GM12864 (cell line): ENCODE data around the gene ZNF606.
"Not testable (repeated sequence)": the region's sequence is repeated elsewhere in the genome, so short reads cannot be mapped to it uniquely, and the experiment has no call there.

Experiments
- DNase-seq: peaks from one replicate; pipeline ENCODE4 v3.0.0-alpha.2; 2011; ENCODE audit warnings: low read depth
- H3K4me3 ChIP-seq: 2 replicates; pipeline ENCODE4 v1.5.1; 2011; ENCODE audit warnings: mild to moderate bottlenecking, low read depth, low read length, control low read depth
- CTCF ChIP-seq: IDR thresholded peaks from 2 replicates; pipeline ENCODE4 v1.5.1; 2011; ENCODE audit warnings: low read depth, mild to moderate bottlenecking, moderate library complexity, low read length, control low read depth, inconsistent platforms; ENCODE audit errors: missing control alignments

The ZNF606 gene

GRCh38 chr19:58014141-58014540 lies 11.5 kb upstream of the ZNF606 start:
- no peak for TF ChIP-seq CTCF
- no peak for DNase-seq
- H3K4me3 ChIP-seq: no peak overlapping the region

GRCh38 chr19:58010507-58010906 lies 7.9 kb upstream of the ZNF606 start:
- no peak for DNase-seq
- no peak overlapping the region for H3K4me3 ChIP-seq
- TF ChIP-seq CTCF: no peak

DNA sequence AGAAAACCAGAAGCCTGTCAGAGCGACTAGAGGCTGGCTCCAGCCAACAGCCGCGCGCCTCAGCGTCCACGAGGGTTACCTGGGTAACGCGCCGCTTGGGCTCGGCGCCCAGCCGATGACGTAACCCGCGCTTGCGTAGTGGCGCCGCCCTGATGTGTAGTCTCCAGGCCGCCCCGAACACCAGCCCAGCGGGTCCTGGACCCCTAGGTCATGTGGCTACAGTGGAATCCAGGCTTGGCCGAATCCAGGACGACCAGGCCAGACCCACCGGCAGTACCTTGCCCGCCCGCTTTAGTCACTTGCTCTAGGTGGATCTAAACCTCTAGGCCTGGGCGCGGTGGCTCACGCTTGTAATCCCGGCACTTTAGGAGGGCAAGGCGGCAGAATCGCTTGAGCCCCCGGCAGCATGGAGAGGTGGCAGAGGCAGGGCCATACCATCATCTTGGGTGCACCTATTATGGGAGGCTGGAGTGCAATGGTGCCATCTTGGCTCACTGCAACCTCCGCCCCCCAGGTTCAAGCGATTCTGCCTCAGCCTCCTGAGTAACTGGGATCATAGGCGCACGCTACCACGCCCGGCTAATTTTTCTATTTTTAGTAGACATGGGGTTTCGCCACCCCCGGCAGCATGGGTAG lies 7.2 kb upstream of the ZNF606 start:
- H3K4me3 ChIP-seq: peak overlapping the region; percentile 50
- no peak for DNase-seq
- TF ChIP-seq CTCF: no peak

DNA sequence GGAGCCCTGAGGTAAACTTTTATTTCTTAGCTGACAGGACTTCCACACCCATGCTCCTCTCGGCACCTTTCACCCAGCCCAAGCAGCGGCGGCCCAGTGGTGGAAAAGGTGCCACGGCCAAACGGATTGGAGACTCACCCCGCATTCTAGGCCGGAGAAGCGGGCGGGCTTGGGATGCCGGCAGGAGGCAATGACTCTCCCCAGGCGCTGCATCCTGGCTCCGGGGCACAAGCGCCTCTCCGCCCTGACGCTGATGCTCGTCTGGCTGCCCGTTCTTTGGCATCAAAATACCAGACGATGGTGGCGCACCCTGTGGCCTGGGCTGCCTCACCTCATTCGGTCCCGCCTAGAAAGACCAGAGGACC lies 6.7 kb upstream of the ZNF606 start:
- H3K4me3 ChIP-seq: peak overlapping the region; percentile 50
- no peak for TF ChIP-seq CTCF
- no peak for DNase-seq

DNA sequence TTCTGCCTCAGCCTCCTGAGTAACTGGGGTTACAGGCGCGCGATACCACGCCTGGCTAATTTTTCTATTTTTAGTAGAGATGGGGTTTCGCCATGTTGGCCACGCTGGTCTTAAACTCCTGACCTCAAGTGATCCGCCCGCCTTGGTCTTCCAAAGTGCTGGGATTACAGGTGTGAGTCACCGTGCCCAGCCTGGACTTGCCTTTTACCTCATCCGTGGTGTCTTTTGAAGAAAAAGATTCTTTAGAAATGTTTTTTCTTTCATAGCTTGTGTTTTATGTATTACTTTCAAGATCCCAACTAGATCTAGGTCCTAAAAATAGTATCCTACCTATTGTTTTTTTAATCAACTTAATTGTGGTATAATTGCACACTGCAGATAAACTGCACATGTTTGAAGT lies 6.3 kb upstream of the ZNF606 start:
- not testable (repeated sequence) for H3K4me3 ChIP-seq, DNase-seq

- H3K4me3 ChIP-seq: no peak overlapping the region
- DNase-seq: no peak
- TF ChIP-seq CTCF: peak; percentile 10
Observed at GRCh38 chr19:58007285-58007684, 4.7 kb upstream of the ZNF606 start.

GRCh38 chr19:58003174-58003828 lies 681 bp upstream of the ZNF606 start:
- TF ChIP-seq CTCF: no peak

More at GRCh38 chr19:58003174-58003828, 681 bp upstream of the ZNF606 start:
- peak overlapping the region; percentile 69 for H3K4me3 ChIP-seq
- DNase-seq: no peak
